ENCODE measurements around the gene RFPL3.
"Not testable (repeated sequence)": the region's sequence is repeated elsewhere in the genome, so short reads cannot be mapped to it uniquely, and the experiment has no call there.

Gene RFPL3

DNA sequence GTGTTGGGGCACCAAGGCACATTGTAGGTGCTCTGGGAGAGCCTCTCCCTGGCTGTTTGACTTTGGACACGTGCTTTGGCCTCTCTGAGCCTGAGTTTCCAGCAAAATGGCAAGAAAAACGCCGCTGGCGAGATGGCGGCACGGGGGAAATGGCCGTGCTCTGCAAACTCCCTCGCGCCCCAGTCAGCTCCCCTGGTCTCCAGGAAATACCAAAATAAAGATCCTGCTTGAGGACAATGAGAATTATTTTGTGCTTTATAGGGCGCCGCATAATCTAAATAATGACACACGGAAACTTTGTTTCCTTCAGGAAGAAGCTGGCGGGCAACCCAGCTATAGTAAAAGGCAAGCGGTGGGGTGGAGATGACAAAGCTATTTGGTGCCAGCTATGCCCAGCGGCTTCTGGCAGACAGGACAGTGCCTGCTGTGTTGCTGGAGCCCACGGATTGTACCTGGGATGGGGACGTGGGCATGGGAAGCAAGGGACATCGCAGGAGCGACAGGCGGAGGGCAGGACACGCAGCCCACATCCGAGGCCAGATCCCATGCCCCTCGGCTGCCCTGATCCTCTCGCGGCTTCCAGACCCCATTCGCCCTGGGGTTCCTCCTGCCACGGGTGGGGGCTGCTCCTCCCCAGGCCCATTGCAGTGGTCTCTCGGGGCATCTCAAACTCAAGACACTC lies 26.3 kb upstream of the RFPL3 start:
- DNase-seq = no peak

GRCh38 chr22:32331918-32332725 lies 25.5 kb upstream of the RFPL3 start:
- no peak for DNase-seq

DNA sequence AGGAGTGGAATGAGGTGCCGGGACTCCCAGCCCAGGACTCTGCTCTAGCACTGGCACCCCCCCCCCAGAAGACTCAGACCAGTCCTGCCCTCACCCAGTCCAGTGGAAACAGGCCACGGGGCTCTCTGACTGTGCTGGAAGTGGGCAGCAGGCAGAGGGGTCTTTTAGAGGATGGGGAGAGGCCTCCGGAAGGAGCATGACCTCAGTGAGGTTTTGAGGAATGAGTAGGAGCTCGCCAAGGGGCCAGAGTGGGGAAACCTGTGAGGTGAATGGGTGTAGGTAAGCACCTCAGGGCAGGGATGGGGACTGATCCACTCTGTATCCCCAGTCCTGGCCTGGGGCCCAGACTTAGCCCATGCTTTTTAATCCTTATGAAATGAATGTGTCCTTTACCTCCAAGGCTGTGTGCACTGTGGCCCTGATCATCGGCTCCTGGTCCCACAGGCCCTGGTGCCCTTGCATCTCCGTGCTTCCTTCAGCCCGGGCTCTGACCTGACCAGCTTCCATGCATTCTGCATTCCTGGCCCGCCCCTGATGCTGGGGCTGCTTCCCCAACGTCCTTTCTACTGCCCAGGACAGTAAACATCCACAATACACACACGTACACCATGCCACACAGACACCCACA lies 24.4 kb upstream of the RFPL3 start:
- no peak for DNase-seq

GRCh38 chr22:32333769-32334659 lies 23.7 kb upstream of the RFPL3 start:
- DNase-seq = no peak

GRCh38 chr22:32334660-32335365 lies 22.9 kb upstream of the RFPL3 start:
- DNase-seq = no peak

DNA sequence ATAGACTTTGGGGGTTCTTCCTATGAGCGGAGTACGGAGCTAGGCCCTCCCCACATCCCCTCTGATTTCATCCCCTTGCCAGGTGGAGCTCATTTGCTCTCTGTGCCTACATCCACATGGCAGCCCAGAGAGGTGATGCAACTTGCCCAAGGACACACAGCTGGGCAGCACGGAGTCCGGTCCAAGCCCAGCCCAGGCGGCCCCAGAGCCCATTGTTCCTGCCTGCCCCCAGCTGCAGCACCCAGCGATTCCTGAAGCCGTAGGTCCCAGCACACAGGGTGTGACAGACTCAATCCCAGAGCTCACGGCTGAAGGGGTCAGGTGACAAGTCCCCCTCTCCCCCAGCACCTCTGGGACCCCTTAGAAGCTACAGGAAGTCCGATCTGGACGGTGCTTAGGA lies 22.2 kb upstream of the RFPL3 start:
- DNase-seq = no peak

DNA sequence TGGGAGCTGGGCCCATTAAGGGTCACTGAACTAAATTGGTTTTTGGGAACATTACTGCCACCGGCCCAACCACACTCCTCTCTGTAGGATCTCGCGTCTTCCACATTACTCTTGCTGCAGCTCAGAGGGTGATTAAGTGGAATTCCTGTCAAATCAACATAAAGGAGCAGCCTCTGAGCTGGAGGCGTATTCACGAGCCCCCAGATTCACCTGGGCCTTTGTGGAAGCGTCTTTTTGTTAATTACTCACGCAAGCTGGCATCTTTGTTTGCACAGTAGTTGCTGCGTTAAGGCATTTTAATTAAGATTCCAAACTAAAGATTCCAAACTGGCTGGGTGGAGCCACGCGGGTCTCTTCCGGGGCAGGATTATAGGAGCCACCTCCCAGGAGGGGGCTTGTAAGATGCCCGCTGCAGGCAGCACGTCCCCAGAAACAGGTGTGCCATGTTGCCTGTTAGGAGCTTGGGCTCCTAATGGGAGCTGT lies 21.5 kb upstream of the RFPL3 start:
- no peak for DNase-seq

DNA sequence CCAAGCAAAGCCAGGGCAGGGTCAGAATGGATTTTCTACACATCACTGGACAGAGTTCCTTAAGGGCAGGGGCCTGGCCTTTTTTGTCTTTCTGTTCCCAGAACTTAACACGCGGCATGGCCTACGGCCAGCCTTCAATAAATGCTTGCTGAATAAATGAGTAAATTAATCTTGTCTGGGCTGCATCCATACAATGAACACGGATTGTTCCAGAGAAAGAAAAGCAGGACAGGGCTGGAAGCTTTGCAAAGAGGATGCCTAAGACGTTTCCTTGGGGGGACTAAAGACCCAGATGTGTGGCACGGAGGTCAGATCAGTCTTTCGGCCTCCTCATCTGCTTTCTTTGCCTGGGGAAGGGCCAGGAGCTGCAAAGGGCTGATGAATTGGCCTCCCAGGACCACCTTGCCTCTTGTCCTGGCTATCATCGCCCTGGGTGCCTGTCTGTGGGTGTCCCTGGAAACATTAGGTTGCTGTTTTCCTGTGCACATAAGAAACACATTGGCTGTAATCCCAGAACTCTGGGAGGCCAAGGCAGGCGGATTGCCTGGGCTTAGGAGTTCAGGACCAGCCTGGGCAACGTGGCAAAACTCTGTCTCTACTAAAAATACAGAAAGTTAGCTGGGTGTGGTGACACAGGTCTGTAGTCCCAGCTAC lies 20.8 kb upstream of the RFPL3 start:
- no peak for DNase-seq

GRCh38 chr22:32337425-32337824 lies 20.2 kb upstream of the RFPL3 start:
- DNase-seq = peak in 1 of 3 experiments; percentile 1

DNA sequence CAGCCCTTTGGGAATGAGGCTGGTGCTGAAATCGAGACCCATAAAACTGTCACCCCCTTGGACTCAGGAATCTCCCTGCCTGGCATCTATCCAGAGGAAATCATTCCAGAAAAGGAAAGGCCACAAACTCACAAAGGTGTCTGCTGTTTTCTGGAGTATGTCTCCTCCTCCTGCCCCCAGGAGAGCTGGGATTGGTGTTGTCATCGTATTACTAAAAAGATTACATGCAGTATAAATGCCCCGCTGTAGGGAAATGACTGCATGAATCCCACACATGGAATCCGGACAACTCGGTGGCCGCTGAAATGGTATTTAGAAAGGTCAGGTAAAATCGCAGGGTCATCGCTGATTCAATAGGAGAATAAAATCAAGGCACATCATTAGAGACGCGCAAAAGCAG lies 18.9 kb upstream of the RFPL3 start:
- DNase-seq = no peak

DNA sequence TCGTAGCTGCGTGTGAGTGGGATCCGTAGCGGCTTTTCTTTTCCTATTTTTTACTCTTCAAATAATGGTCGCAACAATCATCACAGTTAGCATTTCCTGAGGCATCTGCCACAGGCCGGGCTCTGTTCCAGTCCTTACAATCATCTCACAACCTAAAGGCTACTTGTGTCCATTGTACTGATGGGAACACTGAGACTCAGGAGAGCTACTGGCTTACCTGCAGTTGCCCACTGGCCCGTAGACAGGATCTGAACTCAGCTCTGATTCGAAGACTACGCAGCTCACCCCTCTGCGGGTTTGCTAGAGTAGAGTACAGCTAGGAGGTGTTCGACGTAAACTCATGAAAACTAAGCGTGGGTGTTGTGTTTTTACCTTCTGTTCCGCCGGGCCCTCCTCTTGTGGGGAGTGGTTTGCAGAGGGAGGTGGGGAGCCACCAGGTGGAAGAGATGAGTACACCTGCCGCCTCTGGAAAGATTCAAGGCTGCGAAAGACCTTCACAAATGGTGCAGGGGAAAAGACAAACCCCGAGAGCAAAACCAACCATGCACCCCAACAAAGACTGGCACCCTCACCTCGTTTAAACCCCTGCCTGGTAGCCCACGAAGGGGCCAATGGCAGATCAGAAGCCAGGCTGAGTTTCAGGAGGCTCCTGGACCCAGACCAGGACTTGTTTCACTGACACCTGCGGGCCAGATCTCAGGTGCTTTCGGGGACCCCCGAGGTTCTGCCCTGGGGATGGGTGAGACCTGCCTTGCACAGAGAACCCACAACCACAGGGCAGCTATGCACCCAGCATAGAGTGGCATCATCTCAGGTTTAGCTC lies 18.3 kb upstream of the RFPL3 start:
- DNase-seq = no peak

DNA sequence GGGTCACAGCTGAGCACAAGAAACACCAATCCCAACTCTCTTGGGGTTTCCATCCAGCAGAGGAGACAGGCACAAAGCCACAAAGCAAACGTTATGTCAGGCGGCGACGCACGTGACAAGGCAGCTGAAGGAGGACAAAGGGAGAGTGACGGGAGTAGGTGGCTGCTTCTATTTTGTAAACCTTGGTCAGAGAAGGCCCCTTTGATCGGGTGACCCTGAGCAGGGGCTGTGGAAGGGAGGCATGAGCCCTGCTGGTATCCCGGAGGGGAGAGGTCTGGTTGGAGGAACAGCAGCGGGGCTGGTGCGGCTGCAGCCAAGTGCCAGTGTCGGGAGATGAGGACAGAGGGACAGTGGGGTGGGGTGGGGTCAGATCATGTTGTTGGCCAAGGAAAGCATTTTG lies 17.3 kb upstream of the RFPL3 start:
- DNase-seq = no peak

DNA sequence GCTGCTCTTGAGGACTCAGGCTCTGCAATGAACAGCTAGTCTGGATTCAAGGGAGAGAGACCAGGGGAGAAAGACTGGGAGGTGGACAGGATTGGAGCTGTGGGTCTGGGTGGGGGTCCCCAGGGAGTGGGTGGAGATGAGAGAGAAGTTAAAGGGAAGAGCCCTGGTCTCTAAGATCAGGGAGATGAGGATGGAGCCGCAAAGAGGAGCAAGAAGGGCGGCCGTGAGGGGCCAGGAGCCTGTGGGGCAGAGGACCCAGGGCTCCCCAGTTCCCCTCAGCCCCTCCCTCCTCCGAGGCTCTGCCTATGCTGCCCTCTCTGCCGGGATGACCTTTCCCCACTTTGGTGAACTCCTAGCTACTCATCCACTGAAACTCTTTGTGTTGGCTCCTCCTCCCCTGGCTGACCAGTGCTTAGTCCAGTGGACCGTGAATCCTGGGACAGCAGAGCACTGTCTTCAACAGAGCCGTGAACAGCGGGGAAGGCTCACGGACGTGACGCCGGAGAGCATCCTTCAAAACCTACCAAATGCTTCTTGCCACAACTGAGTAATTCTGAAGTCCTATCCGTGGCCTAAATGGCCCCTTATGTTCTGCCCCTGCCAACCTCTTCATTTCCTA lies 16.4 kb upstream of the RFPL3 start:
- no peak for DNase-seq

DNA sequence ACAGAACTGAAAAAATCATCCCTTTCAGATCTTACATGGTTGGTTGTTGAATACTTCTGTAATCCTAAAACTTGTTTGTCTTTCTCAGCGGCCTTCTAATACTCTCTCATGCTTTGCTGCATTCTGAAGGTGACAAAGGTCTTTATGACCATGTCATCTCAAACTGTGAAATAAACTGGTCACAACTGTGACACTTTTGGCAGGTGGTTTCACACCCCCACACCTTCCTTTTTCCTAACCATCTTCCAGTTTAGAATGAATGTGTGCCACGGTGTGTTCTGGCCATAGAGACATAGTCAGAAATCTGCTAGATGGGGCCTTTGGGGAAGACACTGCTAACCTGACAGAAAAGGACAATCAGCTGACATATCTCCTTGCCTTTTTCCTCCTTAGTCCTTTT lies 14.7 kb upstream of the RFPL3 start:
- no peak for DNase-seq

- DNase-seq = no peak
Measured at GRCh38 chr22:32343941-32344340, 13.7 kb upstream of the RFPL3 start.

DNA sequence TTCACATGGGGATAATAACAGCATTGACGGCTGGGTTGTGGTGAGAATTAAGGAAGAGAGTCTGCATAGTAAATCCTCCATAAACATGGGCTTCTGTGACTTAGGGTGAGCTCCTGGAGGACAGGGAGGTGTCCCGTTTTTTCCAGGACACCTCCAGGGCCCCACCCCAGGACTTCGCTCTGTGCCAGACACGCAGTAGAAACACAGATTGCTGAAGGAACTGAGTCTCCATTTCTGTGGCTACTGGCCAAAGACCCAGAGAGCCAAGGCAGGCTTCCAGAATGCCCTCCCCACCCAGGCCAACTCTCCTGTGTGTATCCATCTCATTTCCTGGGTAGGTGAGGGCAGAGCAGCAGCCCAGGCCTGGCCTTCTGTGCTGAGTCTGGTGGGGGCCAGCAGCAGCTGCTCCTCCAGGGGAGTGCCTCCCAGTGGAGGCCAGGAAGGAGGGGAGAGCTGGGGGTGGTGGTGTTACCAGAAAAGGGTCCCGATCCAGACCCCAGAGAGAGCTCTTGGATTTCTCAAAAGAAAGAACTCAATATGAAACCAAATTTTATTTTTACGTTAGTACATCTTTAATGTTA lies 9.5 kb upstream of the RFPL3 start:
- DNase-seq = no peak

GRCh38 chr22:32351875-32352274 lies 5.8 kb upstream of the RFPL3 start:
- not testable (repeated sequence) for DNase-seq

- no peak for DNase-seq
Measured at GRCh38 chr22:32352681-32353080, 5.0 kb upstream of the RFPL3 start.

GRCh38 chr22:32353292-32353691 lies 4.4 kb upstream of the RFPL3 start:
- no peak for DNase-seq

- DNase-seq = no peak
Measured at GRCh38 chr22:32353840-32354239, 3.8 kb upstream of the RFPL3 start.
